ENCODE results near the gene MAP3K20.
"Not testable (repeated sequence)": the region's sequence is repeated elsewhere in the genome, so short reads cannot be mapped to it uniquely, and the experiment has no call there.

MAP3K20 gene

DNA sequence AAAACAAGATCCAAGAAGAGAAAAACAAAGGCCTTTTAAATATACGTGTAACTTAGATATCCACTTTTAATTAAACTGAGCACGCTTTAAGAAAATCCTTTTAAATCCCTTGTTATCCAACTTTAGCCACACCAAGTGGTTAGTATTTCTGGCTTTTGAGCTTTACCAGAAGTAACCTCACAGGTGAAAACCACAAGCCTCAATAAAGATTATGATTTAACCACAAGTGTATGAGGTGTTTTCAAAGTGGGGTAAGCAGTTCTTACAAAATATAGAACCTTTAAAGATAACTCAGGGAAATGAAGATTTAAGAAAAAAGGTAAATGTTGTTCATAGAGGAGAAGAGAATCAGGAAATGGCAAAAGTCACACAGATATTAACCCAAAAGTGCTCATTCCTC, 220.6 kb downstream of the MAP3K20 start:
- no peak overlapping the region for H3K4me3 ChIP-seq (ENCODE audit: low read depth, low read length)
- TF ChIP-seq, protein P1, sequence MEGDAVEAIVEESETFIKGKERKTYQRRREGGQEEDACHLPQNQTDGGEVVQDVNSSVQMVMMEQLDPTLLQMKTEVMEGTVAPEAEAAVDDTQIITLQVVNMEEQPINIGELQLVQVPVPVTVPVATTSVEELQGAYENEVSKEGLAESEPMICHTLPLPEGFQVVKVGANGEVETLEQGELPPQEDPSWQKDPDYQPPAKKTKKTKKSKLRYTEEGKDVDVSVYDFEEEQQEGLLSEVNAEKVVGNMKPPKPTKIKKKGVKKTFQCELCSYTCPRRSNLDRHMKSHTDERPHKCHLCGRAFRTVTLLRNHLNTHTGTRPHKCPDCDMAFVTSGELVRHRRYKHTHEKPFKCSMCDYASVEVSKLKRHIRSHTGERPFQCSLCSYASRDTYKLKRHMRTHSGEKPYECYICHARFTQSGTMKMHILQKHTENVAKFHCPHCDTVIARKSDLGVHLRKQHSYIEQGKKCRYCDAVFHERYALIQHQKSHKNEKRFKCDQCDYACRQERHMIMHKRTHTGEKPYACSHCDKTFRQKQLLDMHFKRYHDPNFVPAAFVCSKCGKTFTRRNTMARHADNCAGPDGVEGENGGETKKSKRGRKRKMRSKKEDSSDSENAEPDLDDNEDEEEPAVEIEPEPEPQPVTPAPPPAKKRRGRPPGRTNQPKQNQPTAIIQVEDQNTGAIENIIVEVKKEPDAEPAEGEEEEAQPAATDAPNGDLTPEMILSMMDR (IDR thresholded peaks at IDR 0.05; ENCODE audit: borderline replicate concordance, insufficient read depth, low read depth, low read length) = no peak

DNA sequence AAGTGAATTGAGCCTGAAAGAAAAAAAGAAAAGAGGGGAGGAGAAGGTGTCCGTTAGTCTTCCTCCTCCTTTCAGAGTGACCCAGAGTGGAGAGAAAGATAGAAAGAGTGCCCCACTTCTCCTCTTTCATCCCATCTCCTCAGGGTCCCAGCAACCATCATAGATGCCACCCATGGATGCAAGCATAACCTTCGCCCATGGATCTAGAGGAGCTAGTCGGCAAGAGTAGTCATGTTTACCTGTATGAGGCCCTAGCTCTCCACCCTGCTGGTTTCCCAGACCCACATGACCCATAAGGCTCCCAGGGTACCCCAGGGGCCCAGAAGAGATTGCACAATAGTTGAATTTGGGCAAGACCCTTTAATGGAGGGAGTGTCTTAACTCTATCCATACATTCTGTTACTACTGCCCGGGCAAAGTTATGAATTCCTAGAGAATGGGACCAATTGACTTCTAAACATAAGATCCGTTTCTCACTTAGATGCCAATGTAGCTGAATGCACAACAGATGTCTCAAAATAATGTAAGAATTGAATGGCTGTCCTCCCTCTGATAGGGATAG, 223.0 kb downstream of the MAP3K20 start:
- TF ChIP-seq, protein P1 (IDR thresholded peaks at IDR 0.05; ENCODE audit: borderline replicate concordance, insufficient read depth, low read depth, low read length) = no peak
- H3K4me3 ChIP-seq (ENCODE audit: low read depth, low read length) = no peak overlapping the region

DNA sequence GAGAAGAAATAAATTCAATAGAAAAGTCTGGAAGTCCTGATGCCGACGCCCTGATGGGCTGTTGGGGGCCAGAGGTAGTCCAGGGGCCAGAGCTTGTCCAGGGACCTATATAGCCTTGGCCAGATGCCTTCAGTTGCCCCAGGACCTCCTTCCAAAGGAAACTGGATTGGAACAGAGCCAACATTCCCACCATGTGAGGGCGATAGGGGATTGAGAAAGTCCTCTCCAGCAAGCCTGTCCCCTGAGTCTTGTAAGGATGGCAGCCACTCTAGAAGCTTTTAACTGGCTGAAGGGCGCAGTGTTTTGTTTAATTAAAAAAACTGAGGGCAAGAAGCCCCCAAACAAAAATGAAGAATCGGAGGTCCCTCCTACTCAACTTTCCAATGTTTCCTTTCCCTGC, 224.1 kb downstream of the MAP3K20 start:
- H3K4me3 ChIP-seq (ENCODE audit: low read depth, low read length) = no peak overlapping the region
- TF ChIP-seq, protein P1 (IDR thresholded peaks at IDR 0.05; ENCODE audit: borderline replicate concordance, insufficient read depth, low read depth, low read length) = no peak

DNA sequence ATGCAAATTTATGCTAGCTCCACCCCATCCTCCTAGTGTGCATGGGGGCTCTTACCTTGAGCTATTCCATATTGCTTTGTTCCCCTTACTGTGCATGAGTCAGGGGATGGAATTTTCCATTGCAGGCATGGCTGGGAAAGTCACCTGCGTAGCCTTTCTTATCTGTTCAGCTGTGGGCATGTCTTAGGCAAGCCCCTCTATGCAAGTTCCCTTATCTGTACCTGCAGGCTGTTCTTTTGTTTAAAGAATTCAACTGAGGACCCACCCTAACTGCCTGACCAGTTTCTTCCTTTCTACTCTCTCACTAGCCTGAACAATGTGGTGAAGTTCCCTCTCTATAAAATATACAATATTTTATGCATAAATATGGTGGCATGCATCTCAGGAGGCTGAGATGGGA, 224.8 kb downstream of the MAP3K20 start:
- TF ChIP-seq, protein P1 (IDR thresholded peaks at IDR 0.05; ENCODE audit: borderline replicate concordance, insufficient read depth, low read depth, low read length) = no peak
- no peak overlapping the region for H3K4me3 ChIP-seq (ENCODE audit: low read depth, low read length)

DNA sequence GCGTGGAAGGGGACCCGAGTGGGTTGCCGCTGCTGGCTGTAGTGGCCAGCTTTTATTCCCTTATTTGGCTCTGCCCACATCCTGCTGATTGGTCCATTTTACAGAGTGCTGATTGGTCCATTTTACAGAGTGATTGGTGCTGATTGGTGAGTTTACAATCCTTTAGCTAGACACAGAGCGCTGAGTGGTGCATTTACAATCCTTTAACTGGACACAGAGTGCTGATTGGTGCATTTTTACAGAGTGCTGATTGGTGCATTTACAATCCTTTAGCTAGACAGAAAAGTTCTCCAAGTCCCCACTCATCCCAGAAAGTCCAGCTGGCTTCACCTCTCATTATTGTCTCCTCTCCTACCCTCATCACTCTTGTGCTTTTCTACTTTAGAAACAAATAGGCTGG, 225.9 kb downstream of the MAP3K20 start:
- not testable (repeated sequence) for H3K4me3 ChIP-seq (ENCODE audit: low read depth, low read length)

DNA sequence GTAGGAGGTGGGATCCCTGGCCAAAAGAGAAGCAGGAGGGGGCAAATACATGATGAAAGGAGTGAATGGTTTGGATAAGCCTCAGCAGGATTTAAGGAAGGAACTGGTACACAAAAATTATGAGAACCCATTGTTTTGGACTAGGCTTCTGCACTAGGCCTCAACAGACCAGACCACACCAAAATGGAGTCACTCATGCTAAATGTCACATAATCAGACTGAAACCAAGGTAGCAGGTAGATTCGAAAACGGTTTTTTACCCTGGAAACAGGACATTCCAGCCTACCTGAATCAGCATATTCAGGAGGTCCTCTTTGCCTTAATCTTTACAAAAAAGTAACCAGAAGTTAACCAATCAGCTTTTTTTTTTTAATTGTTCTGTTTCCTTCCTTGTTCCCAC, 229.7 kb downstream of the MAP3K20 start:
- TF ChIP-seq, protein P1 (IDR thresholded peaks at IDR 0.05; ENCODE audit: borderline replicate concordance, insufficient read depth, low read depth, low read length) = no peak

DNA sequence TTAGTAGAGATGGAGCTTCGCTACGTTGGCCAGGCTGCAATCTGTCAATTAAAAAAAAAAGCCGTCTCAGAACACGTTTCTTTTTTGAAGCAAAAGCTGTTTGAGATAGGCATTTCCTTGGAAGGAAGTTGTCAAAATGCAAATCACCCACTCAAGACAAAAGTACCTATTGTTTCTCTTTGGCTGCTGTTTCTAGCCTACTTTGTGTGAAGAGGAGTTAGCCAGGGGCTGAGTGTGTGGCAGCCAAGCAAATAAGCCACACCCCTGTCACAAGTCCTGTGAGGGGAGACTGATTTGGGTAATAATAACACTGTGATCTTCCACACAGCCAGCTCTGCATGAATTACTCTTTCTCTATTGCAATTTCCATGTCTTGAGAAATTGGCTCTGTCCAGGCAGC, 231.6 kb downstream of the MAP3K20 start:
- H3K4me3 ChIP-seq (ENCODE audit: low read depth, low read length) = no peak overlapping the region
- TF ChIP-seq, protein P1 (IDR thresholded peaks at IDR 0.05; ENCODE audit: borderline replicate concordance, insufficient read depth, low read depth, low read length) = no peak

More for the DNA sequence above, 229.7 kb downstream of the MAP3K20 start:
- H3K4me3 ChIP-seq (ENCODE audit: low read depth, low read length) = no peak overlapping the region

DNA sequence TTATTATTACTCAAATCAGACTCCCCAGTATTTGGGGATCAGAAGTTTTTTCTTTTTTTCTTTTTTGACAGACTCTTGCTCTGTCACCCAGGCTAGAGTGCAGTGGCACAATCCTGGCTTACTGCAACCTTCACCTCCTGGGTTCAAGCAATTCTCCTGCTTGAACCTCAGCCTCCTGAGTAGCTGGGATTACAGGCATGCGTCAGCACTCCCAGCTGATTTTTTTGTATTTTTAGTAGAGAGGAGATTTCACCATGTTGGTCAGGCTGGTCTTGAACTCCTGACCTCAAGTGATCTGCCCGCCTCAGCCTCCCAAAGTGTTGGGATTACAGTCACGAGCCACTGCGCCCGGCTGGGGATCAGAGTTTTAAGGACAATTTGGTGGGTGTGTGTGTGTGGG, 233.7 kb downstream of the MAP3K20 start:
- not testable (repeated sequence) for H3K4me3 ChIP-seq (ENCODE audit: low read depth, low read length)

Data from GM12875 (cell line).